Hepatocyte (in vitro differentiated cells): ENCODE data around the gene SLC1A3.

Source experiments
- CTCF ChIP-seq: fragments of 200-600 bp; sonication (generic); IDR thresholded peaks from 2 replicates; pipeline ENCODE4 v1.5.1; 2016; ENCODE audit warnings: antibody characterized with exemption, mild to moderate bottlenecking; ENCODE audit not compliant: poor library complexity
- EZH2 ChIP-seq: fragments of 200-600 bp; sonication (generic); IDR thresholded peaks from 2 replicates; pipeline ENCODE4 v1.6.1; 2016; ENCODE audit warnings: antibody characterized with exemption, mild to moderate bottlenecking, borderline replicate concordance
- EZH2phosphoT487 ChIP-seq: fragments of 200-600 bp; sonication (generic); IDR thresholded peaks from one replicate; pipeline ENCODE4 v1.6.1; 2018; ENCODE audit warnings: antibody characterized with exemption, mild to moderate bottlenecking, low read depth, moderate library complexity; ENCODE audit not compliant: unreplicated experiment, severe bottlenecking

GRCh38 chr5:36613241-36613640, 6.8 kb downstream of the SLC1A3 start:
- TF ChIP-seq CTCF (no peak), EZH2 (no peak), EZH2phosphoT487 (no peak)
